IMR-90 (cell line): ENCODE results near the gene WNT9B. TPM values are rescaled to one million over a fixed set of nuclear protein-coding genes. Genes with fewer than 3 reads are reported as not detected.

Experiments
- ATAC-seq: fragments of 200-7000 bp; cut with Tn5 transposase; 2 replicates; pipeline ENCODE4 v1.9.1; 2020; ENCODE audit warnings: low read depth, mild to moderate bottlenecking, moderate library complexity
- BruUV-seq: library from RNA; stranded (reverse); fragments of 400-500 nt; replicated peaks from 2 replicates; lab custom pipeline; 2021; lab: Mats Ljungman, UMichigan
- CTCF ChIA-PET: fragments of 300-600 bp; formaldehyde crosslinking; extraction: SDS; loops from one replicate; lab custom pipeline; 2021; ENCODE audit warnings: antibody characterized with exemption; lab: Yijun Ruan, JAX
- POLR2A ChIA-PET: fragments of 300-600 bp; sonication (Branson Sonifier 250); formaldehyde crosslinking; loops from one replicate; lab custom pipeline; 2022; ENCODE audit warnings: antibody characterized with exemption; ENCODE audit not compliant: unreplicated experiment; lab: Charles Lee
- DNase-seq: peaks from one replicate; pipeline ENCODE4 v3.0.0; 2013
- H2AFZ ChIP-seq: replicated peaks from 2 replicates; pipeline ENCODE3; 2013; ENCODE audit warnings: low read length, mild to moderate bottlenecking; ENCODE audit not compliant: poor library complexity
- H2AK5ac ChIP-seq: 2 replicates; pipeline ENCODE4 v1.6.1; 2013; ENCODE audit warnings: low read depth, low read length, inconsistent platforms
- H2AK9ac ChIP-seq: replicated peaks from 2 replicates; pipeline ENCODE3; 2013; ENCODE audit warnings: mild to moderate bottlenecking, low read depth, low read length, moderate library complexity; ENCODE audit not compliant: poor library complexity
- H2BK120ac ChIP-seq: 2 replicates; pipeline ENCODE4 v1.6.1; 2013; ENCODE audit warnings: low read depth, low read length, inconsistent platforms
- H2BK15ac ChIP-seq: 3 replicates; pipeline ENCODE4 v1.6.1; 2013; ENCODE audit warnings: low read depth, low read length, inconsistent platforms
- H2BK20ac ChIP-seq: 2 replicates; pipeline ENCODE4 v1.6.1; 2013; ENCODE audit warnings: low read depth, mild to moderate bottlenecking, inconsistent platforms, low read length, moderate library complexity
- H2BK5ac ChIP-seq: 2 replicates; pipeline ENCODE4 v1.6.1; 2013; ENCODE audit warnings: mild to moderate bottlenecking, low read depth, low read length, inconsistent platforms; ENCODE audit not compliant: poor library complexity, severe bottlenecking
- H3K14ac ChIP-seq: replicated peaks from 2 replicates; pipeline ENCODE4 v1.6.1; 2013; ENCODE audit warnings: low read depth, low read length, inconsistent platforms
- H3K18ac ChIP-seq: 2 replicates; pipeline ENCODE4 v1.6.1; 2013; ENCODE audit warnings: low read depth, low read length, control low read depth
- H3K23ac ChIP-seq: 2 replicates; pipeline ENCODE4 v1.6.1; 2013; ENCODE audit warnings: low read depth, low read length, inconsistent platforms
- H3K27ac ChIP-seq: 2 replicates; pipeline ENCODE4 v1.5.1; 2013; ENCODE audit warnings: mild to moderate bottlenecking, control low read depth, low read length; ENCODE audit not compliant: insufficient read depth
- H3K27me3 ChIP-seq: 2 replicates; pipeline ENCODE4 v1.6.1; 2013; ENCODE audit warnings: low read length; ENCODE audit not compliant: control insufficient read depth, insufficient read depth
- H3K36me3 ChIP-seq: 2 replicates; pipeline ENCODE4 v1.6.1; 2013; ENCODE audit warnings: low read length, mixed read lengths; ENCODE audit not compliant: control insufficient read depth, insufficient read depth
- H3K4ac ChIP-seq: 2 replicates; pipeline ENCODE4 v1.6.1; 2013; ENCODE audit warnings: low read depth, low read length, inconsistent platforms
- H3K4me1 ChIP-seq: 2 replicates; pipeline ENCODE4 v1.6.1; 2013; ENCODE audit warnings: low read length, mixed read lengths; ENCODE audit not compliant: control insufficient read depth, insufficient read depth
- H3K4me2 ChIP-seq: 2 replicates; pipeline ENCODE4 v1.6.1; 2013; ENCODE audit warnings: low read depth, mild to moderate bottlenecking, control low read depth, low read length, moderate library complexity
- H3K4me3 ChIP-seq: 2 replicates; pipeline ENCODE4 v1.5.1; 2013; ENCODE audit warnings: low read depth, mild to moderate bottlenecking, control low read depth, low read length, moderate library complexity; ENCODE audit not compliant: insufficient read depth
- H3K56ac ChIP-seq: 2 replicates; pipeline ENCODE4 v1.6.1; 2013; ENCODE audit warnings: low read length, inconsistent platforms; ENCODE audit not compliant: insufficient read depth; ENCODE audit errors: extremely low read depth
- H3K79me1 ChIP-seq, 2 experiments: 2 replicates each; pipeline ENCODE4 v1.6.1; 2013; ENCODE audit warnings: low read length in 2 of 2, inconsistent platforms in 1 of 2, low read depth in 1 of 2
- H3K9ac ChIP-seq: 2 replicates; pipeline ENCODE4 v1.6.1; 2013; ENCODE audit warnings: low read depth, low read length, control low read depth
- H3K9me1 ChIP-seq: 2 replicates; pipeline ENCODE4 v1.6.1; 2013; ENCODE audit warnings: low read length, inconsistent platforms; ENCODE audit not compliant: insufficient read depth
- H3K9me3 ChIP-seq: 2 replicates; pipeline ENCODE4 v1.6.1; 2013; ENCODE audit warnings: low read length; ENCODE audit not compliant: control insufficient read depth, insufficient read depth
- H4K20me1 ChIP-seq: 2 replicates; pipeline ENCODE4 v1.6.1; 2013; ENCODE audit warnings: low read length, inconsistent platforms; ENCODE audit not compliant: insufficient read depth
- H4K5ac ChIP-seq: 2 replicates; pipeline ENCODE4 v1.6.1; 2013; ENCODE audit warnings: mild to moderate bottlenecking, low read depth, low read length, control low read depth
- H4K8ac ChIP-seq, 2 experiments: 2 replicates each; pipeline ENCODE4 v1.6.1; 2013; ENCODE audit warnings: low read depth in 2 of 2, low read length in 2 of 2, control low read depth in 1 of 2, inconsistent platforms in 1 of 2
- H4K91ac ChIP-seq: 2 replicates; pipeline ENCODE4 v1.6.1; 2013; ENCODE audit warnings: low read depth, low read length, inconsistent platforms; ENCODE audit not compliant: insufficient read depth
- BHLHE40 ChIP-seq: fragments of 150-350 bp; IDR thresholded peaks from 2 replicates; pipeline ENCODE4 v1.6.1; 2016; ENCODE audit warnings: mild to moderate bottlenecking, low read depth, low read length
- CTCF ChIP-seq: conservative IDR thresholded peaks from 2 replicates; pipeline ENCODE4 v1.5.1; 2012; ENCODE audit warnings: mild to moderate bottlenecking, low read depth, low read length, improper control_type of control experiment
- MAZ ChIP-seq: IDR thresholded peaks from 2 replicates; pipeline ENCODE4 v1.6.1; 2012; ENCODE audit warnings: low read depth, mild to moderate bottlenecking, low read length, improper control_type of control experiment, moderate library complexity, borderline replicate concordance
- RFX5 ChIP-seq: IDR thresholded peaks from 2 replicates; pipeline ENCODE4 v1.8.0; 2012; ENCODE audit warnings: low read depth, mild to moderate bottlenecking, low read length, moderate library complexity
- WGBS, 2 experiments: methylation state at CpG; one replicate each; pipeline versions ENCODE4 v1.1.5 to v1.1.7; 2013; ENCODE audit warnings: missing lambda C conversion rate in 2 of 2; ENCODE audit not compliant: insufficient read length in 1 of 2; ENCODE audit errors: extremely low coverage in 2 of 2; 5-methylcytosine and 5-hydroxymethylcytosine counted together
- dilution Hi-C: fragments of 300-500 bp; cut with HindIII; formaldehyde crosslinking; loops from one replicate; pipeline ENCODE4 v1.14.3; 2018; ENCODE audit warnings: low sequenced_read_pairs; ENCODE audit not compliant: unreplicated experiment
- in situ Hi-C: fragments of 300-500 bp; cut with MboI; formaldehyde crosslinking; loops from 3 replicates; pipeline ENCODE4 v1.14.3; 2019; ENCODE audit warnings: low sequenced_read_pairs, inconsistent platforms, mixed read lengths
- intact Hi-C: fragments of 100-400 bp; cut with micrococcal nuclease; formaldehyde crosslinking; loops from 2 replicates; pipeline ENCODE4 v1.10.0; 2022
- polyA plus RNA-seq, 3 experiments: library from polyadenylated mRNA; depleted of rRNA; stranded (reverse); fragments of >200 nt; gene quantifications; 2 replicates each; pipeline ENCODE4 v1.2.3, GENCODE V29; 2012; ENCODE audit warnings: low replicate concordance in 1 of 3
- total RNA-seq: library from RNA; depleted of rRNA; stranded (reverse); fragments of >200 nt; gene quantifications from 2 replicates; pipeline ENCODE4 v1.2.3, GENCODE V29; 2012

Gene WNT9B
- total and polyA plus RNA-seq, 2 of the 4 experiments (the other 2 are of a cell fraction) = not detected

- Histone ChIP-seq H3K4me3 (no peak overlapping the region), H3K18ac (no peak overlapping the region)
- no peak for DNase-seq
These were observed 725 bp upstream of the WNT9B start for GRCh38 chr17:46850688-46851028.

More at GRCh38 chr17:46850688-46851028, 725 bp upstream of the WNT9B start:
- intact Hi-C loops (loop anchor here (5.0 to 10.0 kb wide), 2 partner anchors 56 to 72 kb away; partner anchors contain the start of gene GOSR2), in situ Hi-C loops (loop anchor here (25.0 kb wide), 1 partner anchor 162 kb away; no protein-coding TSS in a partner anchor), dilution Hi-C loops (no loop called here)
- no peak overlapping the region for H3K23ac ChIP-seq
- H4K20me1 ChIP-seq = 0 out of 2 replicates have a peak, but pooled peaks cover 5% of the 10 kb centered on the region
- no peak overlapping the region for H4K5ac ChIP-seq
- H3K9ac ChIP-seq = no peak overlapping the region
- H3K4me1 ChIP-seq = no peaks in the 10 kb centered on the region; the same call in 1 of the 2 replicates
- no peaks in the 10 kb centered on the region for H3K9me3 ChIP-seq
- peaks cover 81% of the 10 kb centered on the region for H3K27me3 ChIP-seq
- H2BK120ac ChIP-seq = no peak overlapping the region
- WGBS, 2 experiments = 15% methylated on average over 10 of the region's 13 CpGs; no CpG with 5 or more reads in 1 of the 2 experiments
- no peak overlapping the region for H4K8ac ChIP-seq
- H2AK5ac ChIP-seq = no peak overlapping the region
- no peak overlapping the region for H4K91ac ChIP-seq
- H2AK9ac ChIP-seq = no peak overlapping the region
- ChIA-PET CTCF (no interaction called here), POLR2A (no interaction called here)
- no peak overlapping the region for H2AFZ ChIP-seq
- no peak for TF ChIP-seq CTCF
- TF ChIP-seq BHLHE40 = no peak
- TF ChIP-seq MAZ = no peak
- TF ChIP-seq RFX5 = no peak
- H3K9me1 ChIP-seq = no peaks in the 10 kb centered on the region
- no peaks in the 10 kb centered on the region for H3K79me1 ChIP-seq
- H3K27ac ChIP-seq = no peak overlapping the region
- H3K4me2 ChIP-seq = no peak overlapping the region
- H3K36me3 ChIP-seq = no peaks in the 10 kb centered on the region
- H2BK20ac ChIP-seq = no peak overlapping the region
- ATAC-seq = no peak
- no TSS peak for BruUV-seq
- no peak overlapping the region for H3K4ac ChIP-seq
- H3K14ac ChIP-seq = no peak overlapping the region
- H3K56ac ChIP-seq = no peak overlapping the region
- H2BK15ac ChIP-seq = no peak overlapping the region
- H2BK5ac ChIP-seq = no peak overlapping the region
